Stomach smooth muscle (tissue), 2 donors: ENCODE measurements around the gene IL10RA.
"Not testable (repeated sequence)": the region's sequence is repeated elsewhere in the genome, so short reads cannot be mapped to it uniquely, and the experiment has no call there.

Source experiments
- H3K27ac ChIP-seq: one replicate; pipeline ENCODE4 v1.7.0; 2013; ENCODE audit warnings: mild to moderate bottlenecking, low read length, inconsistent platforms
- H3K27me3 ChIP-seq, 2 donors: one replicate each; pipeline ENCODE4 v1.7.0; 2013; ENCODE audit warnings: low read length in 2 of 2; ENCODE audit not compliant: insufficient read depth in 2 of 2, control insufficient read depth in 1 of 2
- H3K36me3 ChIP-seq, 2 donors: one replicate each; pipeline ENCODE4 v1.7.0; 2013; ENCODE audit warnings: low read length in 2 of 2; ENCODE audit not compliant: control insufficient read depth in 2 of 2, insufficient read depth in 2 of 2
- H3K4me1 ChIP-seq: one replicate; pipeline ENCODE4 v1.7.0; 2013; ENCODE audit warnings: low read length; ENCODE audit not compliant: control insufficient read depth, insufficient read depth
- H3K4me3 ChIP-seq, 2 donors: one replicate each; pipeline ENCODE4 v1.7.0; 2013; ENCODE audit warnings: low read length in 2 of 2
- H3K9ac ChIP-seq, 2 donors: one replicate each; pipeline ENCODE4 v1.7.0; 2013; ENCODE audit warnings: low read length in 2 of 2, mild to moderate bottlenecking in 1 of 2
- H3K9me3 ChIP-seq, 2 donors: one replicate each; pipeline ENCODE4 v1.7.0; 2013; ENCODE audit warnings: low read length in 2 of 2; ENCODE audit not compliant: control insufficient read depth in 2 of 2
- donor health status: healthy.
- donor health status: Pancreatic carcinoma.

IL10RA gene

DNA sequence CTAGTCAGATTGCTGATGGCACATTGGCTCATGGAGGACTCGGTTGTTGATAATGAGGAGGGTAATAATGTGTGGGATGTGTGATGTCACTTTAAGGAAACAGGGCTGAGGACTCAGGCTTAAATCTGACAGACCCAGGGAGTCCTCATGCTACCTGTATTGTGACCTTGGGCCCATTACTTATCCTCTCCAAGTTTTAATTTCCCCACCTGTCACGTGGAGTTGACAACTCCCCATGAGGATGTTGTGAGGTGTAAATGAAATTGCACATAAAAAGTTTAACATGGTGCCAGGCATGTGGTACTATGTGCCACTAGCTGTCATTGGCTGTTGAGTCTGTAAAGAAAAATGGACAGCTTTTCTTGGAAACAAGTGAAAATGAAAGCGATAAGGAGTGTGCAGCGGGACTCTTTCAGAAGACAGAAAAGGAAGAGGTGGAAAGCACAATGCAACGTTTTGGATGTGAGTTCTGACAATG is 15.3 kb downstream of the IL10RA start:
- Histone ChIP-seq H3K27me3 (no peaks in the 10 kb centered on the region), H3K4me3 (no peak overlapping the region), H3K4me1 (peaks cover 7% of the 10 kb centered on the region), H3K27ac (no peak overlapping the region), H3K36me3 (no peaks in the 10 kb centered on the region), H3K9me3 (peaks cover 3 to 6% of the 10 kb centered on the region in 2 donors), H3K9ac (no peak overlapping the region)

DNA sequence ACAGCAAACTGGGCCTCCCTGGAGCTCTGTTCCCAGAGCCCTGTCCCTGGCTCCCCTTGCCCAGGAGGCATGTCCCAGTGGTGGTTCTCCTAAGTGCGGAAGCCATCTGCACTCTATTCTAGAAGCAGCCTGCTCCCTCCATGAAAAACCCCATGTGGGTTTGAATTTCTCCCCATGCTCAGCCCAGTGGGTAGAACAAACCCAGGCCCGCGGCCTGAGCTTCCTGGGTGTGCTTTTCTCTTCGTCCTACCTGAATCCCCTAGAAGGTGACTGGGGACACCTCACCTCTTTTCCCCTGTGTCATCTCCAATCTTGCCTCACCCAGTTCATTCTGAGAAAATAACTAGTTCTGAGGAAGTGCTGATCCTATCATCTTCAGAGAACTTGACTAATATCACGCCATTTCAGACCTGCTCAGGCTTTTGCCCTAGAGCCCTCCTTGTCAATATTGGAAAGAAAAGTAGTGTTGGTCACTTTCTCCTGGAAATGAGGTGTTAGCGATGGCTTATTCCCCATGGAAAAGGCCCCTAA is 15.9 kb downstream of the IL10RA start:
- no peaks in the 10 kb centered on the region for H3K27me3 ChIP-seq
- H3K9ac ChIP-seq: no peak overlapping the region
- H3K36me3 ChIP-seq: no peaks in the 10 kb centered on the region
- H3K4me3 ChIP-seq: no peak overlapping the region
- no peak overlapping the region for H3K27ac ChIP-seq
- H3K9me3 ChIP-seq: peaks cover 3 to 6% of the 10 kb centered on the region in 2 donors
- H3K4me1 ChIP-seq: peaks cover 7% of the 10 kb centered on the region

DNA sequence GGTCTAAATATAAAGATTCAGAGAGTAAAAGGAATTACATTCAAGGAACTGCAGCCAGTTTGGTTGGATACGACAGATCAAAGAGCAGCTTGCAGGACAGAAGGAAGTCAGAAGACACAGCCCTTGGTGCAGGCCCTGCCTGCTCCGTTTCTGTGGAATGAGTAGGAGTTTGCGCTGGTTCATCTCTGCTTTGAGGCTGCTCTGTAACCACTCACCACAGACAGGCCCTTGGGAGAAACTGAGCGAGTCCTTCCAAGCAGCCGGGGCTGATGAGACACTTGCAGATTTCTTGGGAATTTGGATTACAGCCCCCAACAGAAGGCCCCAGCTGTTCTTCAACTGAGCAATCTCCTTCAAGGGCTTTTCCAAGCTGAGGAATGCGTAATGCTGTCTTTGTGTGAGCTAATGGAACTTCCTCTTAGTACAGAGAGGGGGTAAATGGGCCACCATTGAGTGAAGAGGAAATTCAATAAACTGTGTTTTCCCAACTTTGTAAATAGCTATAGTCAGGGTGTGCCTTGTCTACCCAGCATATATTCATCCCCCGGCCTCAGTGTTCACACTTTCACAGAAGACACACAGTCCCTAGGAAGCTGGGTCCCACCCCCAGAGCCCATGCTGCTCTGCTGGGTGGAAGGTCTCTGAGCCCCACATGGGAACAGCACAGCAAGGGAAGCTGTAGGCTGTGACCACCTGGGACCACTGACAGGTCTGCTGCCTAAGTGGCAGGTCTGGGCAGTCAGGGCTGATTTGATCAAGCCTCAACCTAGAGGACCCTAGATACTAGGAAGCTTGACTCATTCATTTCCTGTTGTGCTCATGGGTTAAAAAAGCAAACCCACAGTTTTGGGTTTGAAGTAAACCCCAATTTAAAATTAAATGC is 16.6 kb downstream of the IL10RA start:
- Histone ChIP-seq H3K4me3 (no peak overlapping the region), H3K9me3 (peaks cover 3 to 6% of the 10 kb centered on the region in 2 donors), H3K27ac (peak overlapping the region; percentile 58), H3K27me3 (no peaks in the 10 kb centered on the region), H3K4me1 (peaks cover 7% of the 10 kb centered on the region), H3K36me3 (no peaks in the 10 kb centered on the region), H3K9ac (no peak overlapping the region)

DNA sequence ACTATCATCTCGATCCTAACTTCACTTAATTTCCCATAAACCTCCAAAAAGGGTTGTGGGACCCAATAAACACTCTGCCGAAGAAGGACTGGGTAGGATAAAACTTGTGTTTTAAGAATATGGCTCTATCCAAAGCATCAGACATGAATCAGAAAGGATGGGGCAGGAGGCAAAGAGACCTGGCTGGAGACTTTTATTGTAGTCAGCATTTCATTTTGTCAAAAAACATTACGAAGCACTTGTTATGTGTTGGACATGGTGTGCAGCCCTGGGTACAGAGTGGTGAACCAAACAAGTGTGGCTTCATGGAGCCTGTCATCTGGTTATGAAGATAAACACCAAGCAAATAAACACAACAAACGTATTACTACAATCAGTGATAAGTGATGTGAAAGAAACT is 17.3 kb downstream of the IL10RA start:
- Histone ChIP-seq H3K27me3 (no peaks in the 10 kb centered on the region), H3K4me1 (peaks cover 7% of the 10 kb centered on the region), H3K4me3 (no peak overlapping the region), H3K9ac (no peak overlapping the region), H3K27ac (peak overlapping the region; percentile 58), H3K36me3 (no peaks in the 10 kb centered on the region), H3K9me3 (peaks cover 3 to 6% of the 10 kb centered on the region in 2 donors)

DNA sequence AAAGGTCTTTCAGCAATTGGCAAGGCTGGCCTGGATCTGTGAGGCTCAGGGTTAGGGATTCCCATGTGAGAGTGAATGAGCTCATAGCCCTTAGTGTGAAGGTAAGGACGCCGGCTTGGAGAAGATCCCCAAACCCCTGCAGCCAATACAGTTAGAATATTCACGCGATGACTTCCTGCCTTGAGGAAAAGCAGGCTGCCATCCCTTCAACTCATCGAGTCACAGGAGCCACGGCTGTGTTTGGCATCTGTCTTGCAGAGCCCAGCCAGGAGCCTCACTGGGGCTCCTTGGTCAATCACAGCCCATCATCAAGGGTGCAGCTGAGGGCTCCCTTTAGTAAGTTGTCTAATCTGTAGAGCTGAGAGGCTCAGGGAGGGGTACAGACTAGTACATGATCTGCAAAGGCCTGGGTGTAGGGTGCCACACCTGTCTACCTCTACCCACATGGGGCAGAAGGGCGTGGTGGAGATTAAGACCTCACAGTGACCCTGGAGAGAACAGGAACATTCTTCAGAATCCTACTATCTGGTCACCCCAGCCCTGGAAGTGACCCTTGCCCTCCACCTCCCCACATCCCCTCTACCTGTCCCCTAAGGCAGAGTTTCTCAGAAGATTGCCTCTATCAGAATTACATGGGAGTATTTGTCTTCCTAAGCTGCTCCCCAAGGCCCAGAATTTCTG is 18.5 kb downstream of the IL10RA start:
- Histone ChIP-seq H3K27ac (no peak overlapping the region), H3K27me3 (no peaks in the 10 kb centered on the region), H3K36me3 (no peaks in the 10 kb centered on the region), H3K4me3 (no peak overlapping the region), H3K9ac (no peak overlapping the region), H3K4me1 (peaks cover 7% of the 10 kb centered on the region), H3K9me3 (peaks cover 3 to 6% of the 10 kb centered on the region in 2 donors)

DNA sequence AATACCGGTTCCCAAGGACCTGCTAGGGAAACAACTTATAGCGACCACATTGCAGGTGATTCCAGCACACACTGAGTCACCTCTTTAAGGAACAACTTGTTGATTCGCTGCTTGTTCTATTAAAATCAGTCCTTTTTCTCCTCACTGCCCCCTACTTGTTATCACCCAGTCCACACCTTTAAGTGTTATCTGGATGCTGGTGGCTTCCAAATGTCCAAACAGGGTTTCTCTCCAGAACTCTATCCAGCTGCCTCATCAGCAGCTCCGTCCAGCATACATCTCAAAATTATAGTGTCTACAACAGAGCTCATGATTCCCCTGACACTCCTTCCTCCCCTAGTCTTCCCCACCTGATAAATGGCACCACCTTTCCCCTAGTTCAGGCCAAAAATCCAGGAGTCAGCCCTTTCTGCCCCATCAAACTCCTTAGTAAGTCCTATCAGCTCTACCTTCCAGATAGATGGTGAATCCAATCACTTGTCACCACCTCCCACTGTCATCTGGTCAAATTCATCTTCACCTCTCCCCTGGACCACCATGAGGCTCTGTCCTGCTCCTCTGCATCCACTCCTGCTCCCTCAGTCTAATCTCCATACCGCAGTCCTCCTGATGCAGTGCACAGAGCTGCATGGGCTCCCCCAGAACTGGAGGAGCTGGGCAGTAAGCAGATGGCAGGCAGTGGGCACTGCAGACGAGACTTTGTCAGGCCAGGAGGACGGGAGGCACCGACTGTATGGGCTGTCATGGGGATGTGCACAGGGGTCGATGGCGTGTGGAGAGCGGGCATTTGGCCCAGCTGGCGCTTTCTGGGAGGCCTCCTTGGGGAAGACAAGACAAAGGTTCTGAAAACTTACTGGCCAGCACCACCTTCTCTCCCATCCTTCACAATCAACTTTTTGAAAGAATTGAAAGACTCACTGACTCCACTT is 19.3 kb downstream of the IL10RA start:
- no peak overlapping the region for H3K27ac ChIP-seq
- peaks cover 3 to 6% of the 10 kb centered on the region in 2 donors for H3K9me3 ChIP-seq
- H3K4me3 ChIP-seq: no peak overlapping the region
- peaks cover 7% of the 10 kb centered on the region for H3K4me1 ChIP-seq
- no peak overlapping the region for H3K9ac ChIP-seq
- no peaks in the 10 kb centered on the region for H3K27me3 ChIP-seq
- H3K36me3 ChIP-seq: no peaks in the 10 kb centered on the region

DNA sequence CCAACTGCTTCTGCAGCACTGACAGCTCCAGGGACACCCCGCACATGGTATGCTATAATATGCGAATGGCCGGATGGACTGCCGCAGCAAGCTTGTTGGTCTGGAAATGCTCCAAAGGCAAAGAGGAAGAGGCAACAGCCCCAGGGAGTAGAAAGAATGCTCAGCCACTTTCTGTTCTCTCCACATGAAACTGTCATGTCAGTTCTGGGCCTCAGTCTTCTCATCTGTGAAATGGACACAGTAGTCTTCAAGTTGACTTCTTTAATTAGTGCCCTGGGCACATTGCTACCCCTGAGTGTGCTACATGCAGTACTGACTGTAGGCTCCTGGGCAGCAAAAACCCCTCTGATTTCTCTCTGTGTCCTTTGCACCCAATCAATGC is 19.9 kb downstream of the IL10RA start:
- H3K9ac ChIP-seq: no peak overlapping the region
- H3K36me3 ChIP-seq: no peaks in the 10 kb centered on the region
- H3K4me1 ChIP-seq: peaks cover 9% of the 10 kb centered on the region
- no peak overlapping the region for H3K4me3 ChIP-seq
- H3K27ac ChIP-seq: no peak overlapping the region
- peaks cover 3 to 6% of the 10 kb centered on the region in 2 donors for H3K9me3 ChIP-seq
- H3K27me3 ChIP-seq: no peaks in the 10 kb centered on the region

DNA sequence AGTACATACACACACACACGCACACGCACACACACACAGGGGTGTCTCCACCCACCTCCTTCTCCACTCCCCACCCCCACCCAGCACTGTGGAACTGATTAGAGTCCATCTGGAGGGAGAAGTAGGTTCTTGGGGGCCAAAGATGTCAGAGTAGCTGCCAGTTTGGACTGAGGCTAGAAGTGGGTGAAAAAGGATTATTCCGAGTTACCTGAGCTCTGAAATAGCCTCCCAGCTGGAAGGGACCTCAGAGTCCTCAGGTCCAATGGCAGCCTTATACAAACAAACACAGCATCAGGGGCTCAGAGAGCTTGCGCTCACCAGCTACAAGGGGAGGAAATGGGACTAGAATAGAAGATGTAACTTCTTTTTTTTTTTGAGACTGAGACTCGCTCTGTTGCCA is 20.8 kb downstream of the IL10RA start:
- H3K9me3 ChIP-seq: peaks cover 3 to 6% of the 10 kb centered on the region in 2 donors
- no peak overlapping the region for H3K9ac ChIP-seq
- no peak overlapping the region for H3K4me3 ChIP-seq
- peaks cover 9% of the 10 kb centered on the region for H3K4me1 ChIP-seq
- H3K27ac ChIP-seq: no peak overlapping the region
- no peaks in the 10 kb centered on the region for H3K27me3 ChIP-seq
- no peaks in the 10 kb centered on the region for H3K36me3 ChIP-seq

DNA sequence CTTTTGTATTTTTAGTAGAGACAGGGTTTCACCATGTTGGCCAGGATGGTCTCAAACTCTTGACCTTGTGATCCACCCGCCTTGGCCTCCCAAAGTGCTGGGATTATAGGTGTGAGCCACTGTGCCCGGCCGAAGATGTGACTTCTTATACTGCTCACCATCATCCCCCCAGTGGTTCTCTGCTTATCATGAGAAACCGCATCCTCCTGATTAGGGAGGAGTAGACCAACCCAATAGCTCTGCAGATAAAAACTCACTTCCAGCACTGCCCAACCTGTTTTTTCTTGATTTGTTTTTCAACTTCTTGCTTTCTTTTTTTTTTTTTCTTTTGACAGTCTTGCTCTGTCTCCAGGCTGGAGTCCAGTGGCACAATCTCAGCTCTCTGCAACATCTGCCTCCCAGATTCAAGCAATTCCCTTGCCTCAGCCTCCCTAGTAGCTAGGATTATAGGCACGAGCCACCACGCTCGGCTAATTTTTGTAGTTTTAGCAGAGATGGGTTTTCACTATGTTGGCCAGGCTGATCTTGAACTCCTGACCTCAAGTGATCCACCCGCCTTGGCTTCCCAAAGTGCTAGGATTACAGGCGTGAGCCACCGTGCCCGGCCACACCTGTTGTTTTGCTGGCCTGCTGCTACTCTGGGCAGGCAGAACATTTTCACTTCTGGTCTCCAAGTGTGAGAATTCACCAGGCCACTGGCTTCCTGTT is 21.5 kb downstream of the IL10RA start:
- not testable (repeated sequence) for H3K27ac ChIP-seq, H3K4me3 ChIP-seq, H3K9ac ChIP-seq, H3K36me3 ChIP-seq, H3K27me3 ChIP-seq, H3K4me1 ChIP-seq, H3K9me3 ChIP-seq
